ENCODE results near the gene KCNQ1. TPM values are rescaled to one million over a fixed set of nuclear protein-coding genes. Genes with fewer than 3 reads are reported as not detected.

KCNQ1 gene
- total RNA-seq, 2 experiments from 2014 or later: 10.7 to 10.8 TPM

- Mint-ChIP-seq H3K4me1 (ENCODE audit: low read depth) (peaks cover 5% of the 10 kb centered on the region), H3K27me3 (no peaks in the 10 kb centered on the region), H3K9me3 (no peaks in the 10 kb centered on the region), H3K27ac (no peak overlapping the region), H3K36me3 (no peaks in the 10 kb centered on the region), H3K4me3 (no peak overlapping the region)
- intact Hi-C loops (cut with micrococcal nuclease): no loop called here
- POLR2A ChIA-PET: no interaction called here
- CTCF ChIA-PET: no interaction called here
- DNase-seq: peak; percentile 3
Observed at GRCh38 chr11:2806351-2807024, 361.7 kb downstream of the KCNQ1 start.

GRCh38 chr11:2807025-2807681 lies 362.3 kb downstream of the KCNQ1 start:
- POLR2A ChIA-PET: no interaction called here
- no peak overlapping the region for H3K27ac Mint-ChIP-seq

GRCh38 chr11:2807801-2808241 lies 363.0 kb downstream of the KCNQ1 start:
- intact Hi-C loops (cut with micrococcal nuclease): no loop called here
- no peaks in the 10 kb centered on the region for H3K36me3 Mint-ChIP-seq
- ChIA-PET CTCF (no interaction called here), POLR2A (no interaction called here)
- no peaks in the 10 kb centered on the region for H3K27me3 Mint-ChIP-seq
- H3K27ac Mint-ChIP-seq: no peak overlapping the region
- no peak overlapping the region for H3K4me3 Mint-ChIP-seq
- H3K4me1 Mint-ChIP-seq (ENCODE audit: low read depth): peaks cover 10% of the 10 kb centered on the region
- peak; percentile 7 for DNase-seq
- no peaks in the 10 kb centered on the region for H3K9me3 Mint-ChIP-seq

More at GRCh38 chr11:2807025-2807681, 362.3 kb downstream of the KCNQ1 start:
- H3K9me3 Mint-ChIP-seq: no peaks in the 10 kb centered on the region
- peak; percentile 3 for DNase-seq
- peaks cover 5% of the 10 kb centered on the region for H3K4me1 Mint-ChIP-seq (ENCODE audit: low read depth)
- CTCF ChIA-PET: no interaction called here
- no peaks in the 10 kb centered on the region for H3K36me3 Mint-ChIP-seq
- no peaks in the 10 kb centered on the region for H3K27me3 Mint-ChIP-seq
- intact Hi-C loops (cut with micrococcal nuclease): no loop called here
- no peak overlapping the region for H3K4me3 Mint-ChIP-seq

GRCh38 chr11:2808850-2809846 lies 364.3 kb downstream of the KCNQ1 start:
- H3K4me3 Mint-ChIP-seq: no peak overlapping the region
- intact Hi-C loops (cut with micrococcal nuclease): no loop called here
- CTCF ChIA-PET: no interaction called here
- peaks cover 12% of the 10 kb centered on the region for H3K4me1 Mint-ChIP-seq (ENCODE audit: low read depth)
- no peak for DNase-seq
- no peaks in the 10 kb centered on the region for H3K36me3 Mint-ChIP-seq
- H3K27me3 Mint-ChIP-seq: no peaks in the 10 kb centered on the region
- no peak overlapping the region for H3K27ac Mint-ChIP-seq
- POLR2A ChIA-PET: no interaction called here
- no peaks in the 10 kb centered on the region for H3K9me3 Mint-ChIP-seq

GRCh38 chr11:2809854-2810253 lies 365.0 kb downstream of the KCNQ1 start:
- ChIA-PET POLR2A (no interaction called here), CTCF (no interaction called here)
- Mint-ChIP-seq H3K36me3 (no peaks in the 10 kb centered on the region), H3K4me1 (ENCODE audit: low read depth) (peaks cover 12% of the 10 kb centered on the region), H3K4me3 (no peak overlapping the region), H3K9me3 (no peaks in the 10 kb centered on the region), H3K27me3 (no peaks in the 10 kb centered on the region), H3K27ac (no peak overlapping the region)
- intact Hi-C loops (cut with micrococcal nuclease): no loop called here
- no peak for DNase-seq

- H3K4me3 Mint-ChIP-seq: no peak overlapping the region
- H3K9me3 Mint-ChIP-seq: no peaks in the 10 kb centered on the region
- CTCF ChIA-PET: no interaction called here
- DNase-seq: no peak
- POLR2A ChIA-PET: no interaction called here
- intact Hi-C loops (cut with micrococcal nuclease): no loop called here
- no peak overlapping the region for H3K27ac Mint-ChIP-seq
- no peaks in the 10 kb centered on the region for H3K27me3 Mint-ChIP-seq
- peaks cover 12% of the 10 kb centered on the region for H3K4me1 Mint-ChIP-seq (ENCODE audit: low read depth)
- H3K36me3 Mint-ChIP-seq: no peaks in the 10 kb centered on the region
Observed at GRCh38 chr11:2810411-2811205, 365.8 kb downstream of the KCNQ1 start.

GRCh38 chr11:2811206-2812091 lies 366.6 kb downstream of the KCNQ1 start:
- Mint-ChIP-seq H3K27me3 (no peaks in the 10 kb centered on the region), H3K9me3 (peaks cover 7% of the 10 kb centered on the region)
- intact Hi-C loops (cut with micrococcal nuclease): no loop called here

GRCh38 chr11:2812371-2812991 lies 367.7 kb downstream of the KCNQ1 start:
- no peak overlapping the region for H3K27ac Mint-ChIP-seq
- peaks cover 5% of the 10 kb centered on the region for H3K36me3 Mint-ChIP-seq
- no peak for DNase-seq
- intact Hi-C loops (cut with micrococcal nuclease): no loop called here
- H3K4me1 Mint-ChIP-seq (ENCODE audit: low read depth): peaks cover 12% of the 10 kb centered on the region
- H3K9me3 Mint-ChIP-seq: peaks cover 10% of the 10 kb centered on the region
- H3K27me3 Mint-ChIP-seq: no peaks in the 10 kb centered on the region
- ChIA-PET POLR2A (no interaction called here), CTCF (no interaction called here)
- H3K4me3 Mint-ChIP-seq: no peak overlapping the region

More at GRCh38 chr11:2811206-2812091, 366.6 kb downstream of the KCNQ1 start:
- H3K27ac Mint-ChIP-seq: no peak overlapping the region
- no peak overlapping the region for H3K4me3 Mint-ChIP-seq
- CTCF ChIA-PET: no interaction called here
- peaks cover 12% of the 10 kb centered on the region for H3K4me1 Mint-ChIP-seq (ENCODE audit: low read depth)
- H3K36me3 Mint-ChIP-seq: peaks cover 5% of the 10 kb centered on the region
- DNase-seq: no peak
- POLR2A ChIA-PET: no interaction called here

GRCh38 chr11:2813141-2813908 lies 368.5 kb downstream of the KCNQ1 start:
- intact Hi-C loops (cut with micrococcal nuclease): no loop called here
- no peak for DNase-seq
- Mint-ChIP-seq H3K27ac (no peak overlapping the region), H3K4me1 (ENCODE audit: low read depth) (peaks cover 12% of the 10 kb centered on the region), H3K4me3 (no peak overlapping the region), H3K27me3 (no peaks in the 10 kb centered on the region), H3K36me3 (peaks cover 8% of the 10 kb centered on the region), H3K9me3 (peaks cover 10% of the 10 kb centered on the region)
- CTCF ChIA-PET: no interaction called here
- POLR2A ChIA-PET: no interaction called here

- peaks cover 11% of the 10 kb centered on the region for H3K36me3 Mint-ChIP-seq
- peaks cover 12% of the 10 kb centered on the region for H3K4me1 Mint-ChIP-seq (ENCODE audit: low read depth)
- H3K27me3 Mint-ChIP-seq: no peaks in the 10 kb centered on the region
- ChIA-PET CTCF (no interaction called here), POLR2A (no interaction called here)
- intact Hi-C loops (cut with micrococcal nuclease): no loop called here
- DNase-seq: no peak
- no peak overlapping the region for H3K4me3 Mint-ChIP-seq
- peaks cover 15% of the 10 kb centered on the region for H3K9me3 Mint-ChIP-seq
- H3K27ac Mint-ChIP-seq: no peak overlapping the region
Observed at GRCh38 chr11:2813968-2814367, 369.2 kb downstream of the KCNQ1 start.

Data from activated CD4-positive, alpha-beta memory T cell treated with anti-CD3 and anti-CD28 coated beads for 36 hours (primary cell).